Endothelial cell of umbilical vein (primary cell): ENCODE data around the gene TMPRSS13. TPM values are rescaled to one million over a fixed set of nuclear protein-coding genes. Genes with fewer than 3 reads are reported as not detected.

ENCODE experiments used
- BruUV-seq: library from RNA; stranded (reverse); fragments of 400-500 nt; replicated peaks from 2 replicates; lab custom pipeline; 2021; lab: Mats Ljungman, UMichigan
- CTCF ChIA-PET: fragments of 300-600, 350-600 bp; sonication (Branson Sonifier 250); formaldehyde crosslinking; loops from one replicate; lab custom pipeline; 2021; ENCODE audit warnings: antibody characterized with exemption, inconsistent platforms; lab: Charles Lee
- POLR2A ChIA-PET: fragments of 300-600, 350-600 bp; sonication (Branson Sonifier 250); formaldehyde crosslinking; loops from one replicate; lab custom pipeline; 2021; ENCODE audit warnings: antibody characterized with exemption, inconsistent platforms; lab: Charles Lee
- DNase-seq: peaks from one replicate; pipeline ENCODE4 v3.0.0-alpha.2; 2011; ENCODE audit warnings: low read depth, low spot score
- FAIRE-seq: peaks from 2 replicates; lab custom pipeline; 2011; peaks lifted over from hg19 to GRCh38; lab: Jason Lieb, UNC
- H2AFZ ChIP-seq: 2 replicates; pipeline ENCODE4 v1.6.0; 2012; ENCODE audit warnings: low read depth, low read length, control low read depth, inconsistent platforms
- H3K27ac ChIP-seq: 2 replicates; pipeline ENCODE4 v1.5.1; 2011; ENCODE audit warnings: low read depth, mild to moderate bottlenecking, control low read depth, low read length, moderate library complexity; ENCODE audit not compliant: insufficient read depth
- H3K27me3 ChIP-seq, 2 experiments: 2 replicates each; pipeline versions ENCODE4 v1.6.0 to v1.6.1; 2011; ENCODE audit warnings: low read length in 2 of 2, mixed read lengths in 1 of 2; ENCODE audit not compliant: control insufficient read depth in 2 of 2, insufficient read depth in 2 of 2
- H3K36me3 ChIP-seq, 2 experiments: 2 replicates in 1 of 2; 3 replicates in 1 of 2; pipeline ENCODE4 v1.5.1; 2011; ENCODE audit warnings: low read length in 2 of 2, mild to moderate bottlenecking in 1 of 2, moderate library complexity in 1 of 2; ENCODE audit not compliant: control insufficient read depth in 2 of 2, insufficient read depth in 2 of 2; ENCODE audit errors: extremely low read depth in 1 of 2
- H3K4me1 ChIP-seq: 3 replicates; pipeline ENCODE4 v1.5.1; 2011; ENCODE audit warnings: mild to moderate bottlenecking, low read length; ENCODE audit not compliant: control insufficient read depth, insufficient read depth; ENCODE audit errors: extremely low read depth
- H3K4me2 ChIP-seq: 2 replicates; pipeline ENCODE4 v1.6.1; 2011; ENCODE audit warnings: low read length, control low read depth, mixed read lengths; ENCODE audit not compliant: insufficient read depth
- H3K4me3 ChIP-seq, 3 experiments: fragments of 200-600 bp in 1 of 3; sonication (generic), shearing (Covaris generic) in 1 of 3; replicated peaks in 1 of 3; 2 replicates each; pipeline ENCODE4 v1.5.1; 2011 to 2016; ENCODE audit warnings: control low read depth in 3 of 3, low read length in 3 of 3, mild to moderate bottlenecking in 2 of 3, inconsistent platforms in 1 of 3, low read depth in 1 of 3, moderate library complexity in 1 of 3; ENCODE audit not compliant: insufficient read depth in 1 of 3
- H3K79me2 ChIP-seq: 2 replicates; pipeline ENCODE4 v1.6.0; 2012; ENCODE audit warnings: low read length, inconsistent platforms; ENCODE audit not compliant: control insufficient read depth, insufficient read depth
- H3K9ac ChIP-seq: replicated peaks from 2 replicates; pipeline ENCODE3; 2011; ENCODE audit warnings: low read length, control low read depth; ENCODE audit not compliant: insufficient read depth; ENCODE audit errors: extremely low read depth
- H3K9me1 ChIP-seq: replicated peaks from 3 replicates; pipeline ENCODE4 v1.6.0; 2011; ENCODE audit warnings: mild to moderate bottlenecking, low read length; ENCODE audit not compliant: control insufficient read depth, insufficient read depth; ENCODE audit errors: extremely low read depth
- H3K9me3 ChIP-seq: replicated peaks from 2 replicates; pipeline ENCODE4 v1.5.1; 2012; ENCODE audit warnings: low read length, inconsistent platforms; ENCODE audit not compliant: control insufficient read depth, insufficient read depth
- H4K20me1 ChIP-seq: replicated peaks from 2 replicates; pipeline ENCODE3; 2011; ENCODE audit warnings: mild to moderate bottlenecking, low read length; ENCODE audit not compliant: control insufficient read depth, insufficient read depth; ENCODE audit errors: extremely low read depth
- CTCF ChIP-seq, 2 donors: IDR thresholded peaks; 1 replicate in 1 of 2; 2 replicates in 1 of 2; pipeline ENCODE4 v1.5.1; 2011; ENCODE audit warnings: low read length in 2 of 2, mild to moderate bottlenecking in 2 of 2, moderate library complexity in 2 of 2, control low read depth in 1 of 2, inconsistent platforms in 1 of 2, low read depth in 1 of 2; ENCODE audit not compliant: insufficient read depth in 1 of 2; ENCODE audit errors: extremely low read depth in 1 of 2
- GATA2 ChIP-seq: IDR thresholded peaks from 2 replicates; pipeline ENCODE4 v1.7.0; 2011; ENCODE audit warnings: low read depth, mild to moderate bottlenecking, moderate library complexity, mixed read lengths, low read length; ENCODE audit not compliant: insufficient read length, insufficient read depth
- JUN ChIP-seq: IDR thresholded peaks from 2 replicates; pipeline ENCODE4 v1.6.1; 2011; ENCODE audit warnings: borderline replicate concordance, low read depth; ENCODE audit not compliant: insufficient read length, insufficient read depth
- MAX ChIP-seq: IDR thresholded peaks from 2 replicates; pipeline ENCODE4 v1.6.1; 2011; ENCODE audit not compliant: insufficient read depth, insufficient read length
- MYC ChIP-seq: IDR thresholded peaks from one replicate; pipeline ENCODE4 v1.6.1; 2011; ENCODE audit warnings: mild to moderate bottlenecking, low read depth, low read length
- POLR2A ChIP-seq: IDR thresholded peaks from 2 replicates; pipeline ENCODE4 v1.6.1; 2012; ENCODE audit warnings: low read depth, mild to moderate bottlenecking, control low read depth, low read length
- POLR2AphosphoS5 ChIP-seq: IDR thresholded peaks from 2 replicates; pipeline ENCODE4 v1.6.1; 2012; ENCODE audit warnings: low read depth, mild to moderate bottlenecking, control low read depth, low read length, moderate library complexity; ENCODE audit not compliant: insufficient read depth
- dilution Hi-C: fragments of 300-500 bp; cut with MboI; formaldehyde crosslinking; loops from one replicate; pipeline ENCODE4 v1.15.0; 2019; ENCODE audit warnings: low sequenced_read_pairs; ENCODE audit not compliant: extremely low pct_ligation_motif_present
- intact Hi-C: fragments of 100-400 bp; cut with micrococcal nuclease; formaldehyde crosslinking; loops from one replicate; pipeline ENCODE4 v1.10.0; 2022
- polyA plus RNA-seq, 4 experiments: library from polyadenylated mRNA; depleted of rRNA in 3 of 4; stranded (reverse) in 3 of 4; unstranded in 1 of 4; fragments of >200 nt; gene quantifications; 2 replicates each; pipeline versions ENCODE4 v1.2.1 to v1.2.3, GENCODE V29; 2011 to 2012; ENCODE audit warnings: missing spikeins in 1 of 4
- total RNA-seq: library from RNA; stranded (reverse); gene quantifications from 2 replicates; pipeline ENCODE4 v1.2.3, GENCODE V29; 2021

Gene TMPRSS13
- total and polyA plus RNA-seq, 2 donors (not counting 3 experiments of a cell fraction or from before 2014, with no cell fraction given): 0.22 to 0.46 TPM

DNA sequence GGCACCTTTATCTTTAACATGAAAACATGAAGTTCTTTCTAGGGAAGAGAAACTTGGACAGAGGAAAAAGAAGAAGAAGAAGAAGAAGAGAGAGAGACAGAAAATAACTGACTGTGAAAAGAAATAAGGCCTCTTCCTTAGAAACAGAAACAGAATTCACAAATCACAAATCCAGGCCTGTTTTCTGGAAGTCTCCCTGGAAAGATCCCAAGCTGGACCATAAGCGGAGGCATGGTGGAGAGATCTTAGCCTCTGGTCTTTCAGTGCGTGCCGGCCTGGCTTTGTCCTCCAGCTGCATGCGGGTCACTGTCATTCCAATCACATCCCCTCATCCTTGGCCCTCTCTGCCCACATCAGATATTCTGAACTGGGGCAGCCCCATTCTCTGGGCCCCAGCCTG lies 59.6 kb downstream of the TMPRSS13 start:
- no peaks in the 10 kb centered on the region for H4K20me1 ChIP-seq
- no peak for DNase-seq
- H3K4me3 ChIP-seq: no peak overlapping the region
- TF ChIP-seq GATA2 (no peak), JUN (no peak), MYC (no peak), MAX (no peak)
- no peaks in the 10 kb centered on the region for H3K4me1 ChIP-seq
- intact Hi-C loops: no loop called here
- H3K9me1 ChIP-seq: no peaks in the 10 kb centered on the region
- no peak overlapping the region for H3K4me2 ChIP-seq
- no peak overlapping the region for H2AFZ ChIP-seq
- ChIA-PET CTCF (no interaction called here), POLR2A (no interaction called here)
- no peaks in the 10 kb centered on the region for H3K36me3 ChIP-seq
- no peaks in the 10 kb centered on the region for H3K9me3 ChIP-seq
- dilution Hi-C loops: no loop called here
- no peak overlapping the region for H3K27ac ChIP-seq
- H3K27me3 ChIP-seq: peaks cover 17 to 20% of the 10 kb centered on the region in 2 experiments
- no TSS peak for BruUV-seq
- no peak overlapping the region for H3K9ac ChIP-seq
- no peak for FAIRE-seq
- no peaks in the 10 kb centered on the region for H3K79me2 ChIP-seq

DNA sequence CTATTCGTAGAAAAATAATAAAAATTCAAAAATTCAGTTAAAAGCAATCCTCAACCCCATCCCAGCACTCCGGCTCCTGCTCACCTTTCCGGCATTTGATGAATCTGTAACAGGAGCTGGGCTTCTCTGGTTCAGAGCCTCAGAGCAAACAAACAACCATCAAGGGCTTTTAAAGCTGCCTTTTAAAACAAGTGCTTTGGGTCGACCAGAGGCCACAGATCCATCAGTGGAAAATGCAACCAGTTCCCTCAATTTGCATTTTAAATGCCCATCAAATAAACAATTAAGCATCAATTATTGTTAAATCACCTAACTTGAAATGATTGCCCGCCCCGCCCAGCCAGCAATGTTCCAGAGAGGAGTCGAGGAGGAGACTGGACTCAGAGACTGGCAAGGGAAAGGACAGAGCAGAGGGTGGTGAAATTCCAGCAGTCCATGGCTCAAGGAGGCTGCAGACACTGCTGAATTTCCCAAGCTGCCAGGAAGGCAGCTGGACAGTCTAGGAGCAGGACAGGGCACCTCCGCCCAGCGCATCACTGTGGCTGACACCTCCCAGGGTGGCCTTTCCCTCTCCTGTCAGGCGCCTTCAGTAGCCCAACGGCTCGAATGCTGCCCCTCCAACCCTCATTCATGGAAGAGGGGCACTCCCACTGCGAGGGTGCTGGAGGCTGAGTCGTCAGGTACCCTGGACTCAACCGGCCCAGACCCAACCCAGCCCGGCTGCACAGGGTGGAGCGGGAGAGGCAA lies 60.2 kb downstream of the TMPRSS13 start:
- no peak overlapping the region for H3K27ac ChIP-seq
- FAIRE-seq: no peak
- intact Hi-C loops: no loop called here

More for the DNA sequence above, 60.2 kb downstream of the TMPRSS13 start:
- no peak overlapping the region for H3K9ac ChIP-seq
- CTCF ChIA-PET: no interaction called here
- H3K79me2 ChIP-seq: no peaks in the 10 kb centered on the region
- H3K36me3 ChIP-seq: no peaks in the 10 kb centered on the region
- no peaks in the 10 kb centered on the region for H3K9me1 ChIP-seq
- H3K9me3 ChIP-seq: no peaks in the 10 kb centered on the region
- dilution Hi-C loops: no loop called here
- H4K20me1 ChIP-seq: no peaks in the 10 kb centered on the region
- peaks cover 11 to 14% of the 10 kb centered on the region in 2 experiments for H3K27me3 ChIP-seq
- no peak overlapping the region for H2AFZ ChIP-seq
- no peak for TF ChIP-seq MYC
- TF ChIP-seq POLR2AphosphoS5: no peak
- no peak for TF ChIP-seq POLR2A
- TF ChIP-seq CTCF (IDR thresholded peaks at IDR 0.05; ENCODE audit: extremely low read depth in 1 of 2, insufficient read depth in 1 of 2, low read depth in 1 of 2, low read length in 2 of 2): no peak
- no TSS peak for BruUV-seq
- no peak for DNase-seq
- H3K4me2 ChIP-seq: no peak overlapping the region
- H3K4me1 ChIP-seq: no peaks in the 10 kb centered on the region
- H3K4me3 ChIP-seq: no peak overlapping the region
- POLR2A ChIA-PET: no interaction called here
